BJ (cell line): Measurements from ENCODE around the gene MYO1D. TPM values are rescaled to one million over a fixed set of nuclear protein-coding genes. Genes with fewer than 3 reads are reported as not detected.

Experiments
- CTCF ChIA-PET: fragments of 350-600 bp; formaldehyde crosslinking; extraction: SDS; loops from one replicate; lab custom pipeline; 2021; ENCODE audit warnings: antibody characterized with exemption, inconsistent platforms; lab: Yijun Ruan, JAX
- POLR2A ChIA-PET: fragments of 300-600 bp; sonication (Branson Sonifier 250); formaldehyde crosslinking; extraction: SDS; loops from one replicate; lab custom pipeline; 2021; ENCODE audit warnings: antibody characterized with exemption; lab: Charles Lee
- DNase-seq: peaks from one replicate; pipeline ENCODE4 v3.0.0-alpha.2; 2011; ENCODE audit warnings: low read depth
- H3K27me3 ChIP-seq: 2 replicates; pipeline ENCODE4 v1.6.0; 2011; ENCODE audit warnings: low read length; ENCODE audit not compliant: control insufficient read depth, insufficient read depth
- H3K36me3 ChIP-seq: 2 replicates; pipeline ENCODE4 v1.5.1; 2011; ENCODE audit warnings: low read length; ENCODE audit not compliant: control insufficient read depth, insufficient read depth
- H3K4me3 ChIP-seq: 2 replicates; pipeline ENCODE4 v1.5.1; 2011; ENCODE audit warnings: low read depth, mild to moderate bottlenecking, control low read depth, low read length
- CTCF ChIP-seq: IDR thresholded peaks from 2 replicates; pipeline ENCODE4 v1.5.1; 2011; ENCODE audit warnings: low read depth, mild to moderate bottlenecking, control low read depth, inconsistent platforms, low read length, moderate library complexity; ENCODE audit not compliant: insufficient read depth
- polyA plus RNA-seq: library from polyadenylated mRNA; depleted of rRNA; stranded (reverse); fragments of >200 nt; gene quantifications from 2 replicates; pipeline ENCODE4 v1.2.3, GENCODE V29; 2011

Gene MYO1D
- polyA plus RNA-seq, 1 experiment = 23.6 TPM

GRCh38 chr17:32558997-32559650 lies 317.8 kb downstream of the MYO1D start:
- H3K4me3 ChIP-seq = no peak overlapping the region
- DNase-seq = no peak
- H3K27me3 ChIP-seq = no peaks in the 10 kb centered on the region
- POLR2A ChIA-PET = no interaction called here
- CTCF ChIA-PET = no interaction called here
- H3K36me3 ChIP-seq = no peaks in the 10 kb centered on the region
- no peak for TF ChIP-seq CTCF

GRCh38 chr17:32558326-32558955 lies 318.5 kb downstream of the MYO1D start:
- no peak for DNase-seq
- ChIA-PET POLR2A (no interaction called here), CTCF (no interaction called here)
- Histone ChIP-seq H3K36me3 (no peaks in the 10 kb centered on the region), H3K27me3 (no peaks in the 10 kb centered on the region), H3K4me3 (no peak overlapping the region)
- TF ChIP-seq CTCF = no peak

GRCh38 chr17:32555611-32556310 lies 321.2 kb downstream of the MYO1D start:
- ChIA-PET POLR2A (no interaction called here), CTCF (no interaction called here)
- DNase-seq = no peak

GRCh38 chr17:32553168-32553567 lies 323.8 kb downstream of the MYO1D start:
- no peak for TF ChIP-seq CTCF
- CTCF ChIA-PET = no interaction called here
- no peaks in the 10 kb centered on the region for H3K27me3 ChIP-seq
- DNase-seq = no peak
- POLR2A ChIA-PET = no interaction called here
- H3K36me3 ChIP-seq = no peaks in the 10 kb centered on the region
- no peak overlapping the region for H3K4me3 ChIP-seq

More at GRCh38 chr17:32555611-32556310, 321.2 kb downstream of the MYO1D start:
- Histone ChIP-seq H3K36me3 (no peaks in the 10 kb centered on the region), H3K27me3 (no peaks in the 10 kb centered on the region), H3K4me3 (no peak overlapping the region)
- TF ChIP-seq CTCF = no peak

- H3K4me3 ChIP-seq = no peak overlapping the region
- no peak for TF ChIP-seq CTCF
- no peak for DNase-seq
- H3K27me3 ChIP-seq = no peaks in the 10 kb centered on the region
- no peaks in the 10 kb centered on the region for H3K36me3 ChIP-seq
- POLR2A ChIA-PET = no interaction called here
- CTCF ChIA-PET = no interaction called here
These were observed 324.6 kb downstream of the MYO1D start for GRCh38 chr17:32552280-32552679.
